NCI-H146 treated with DMSO at 0.1 percent for 48 hours (cell line): Measurements from ENCODE around the gene PXMP4.

Experiments
- DNase-seq: peaks from one replicate; lab custom pipeline; 2025; ENCODE audit not compliant: unreplicated experiment; lab: John Stamatoyannopoulos, UW

PXMP4 gene

GRCh38 chr20:33656783-33657703 lies 63.1 kb downstream of the PXMP4 start:
- DNase-seq, result no peak

DNA sequence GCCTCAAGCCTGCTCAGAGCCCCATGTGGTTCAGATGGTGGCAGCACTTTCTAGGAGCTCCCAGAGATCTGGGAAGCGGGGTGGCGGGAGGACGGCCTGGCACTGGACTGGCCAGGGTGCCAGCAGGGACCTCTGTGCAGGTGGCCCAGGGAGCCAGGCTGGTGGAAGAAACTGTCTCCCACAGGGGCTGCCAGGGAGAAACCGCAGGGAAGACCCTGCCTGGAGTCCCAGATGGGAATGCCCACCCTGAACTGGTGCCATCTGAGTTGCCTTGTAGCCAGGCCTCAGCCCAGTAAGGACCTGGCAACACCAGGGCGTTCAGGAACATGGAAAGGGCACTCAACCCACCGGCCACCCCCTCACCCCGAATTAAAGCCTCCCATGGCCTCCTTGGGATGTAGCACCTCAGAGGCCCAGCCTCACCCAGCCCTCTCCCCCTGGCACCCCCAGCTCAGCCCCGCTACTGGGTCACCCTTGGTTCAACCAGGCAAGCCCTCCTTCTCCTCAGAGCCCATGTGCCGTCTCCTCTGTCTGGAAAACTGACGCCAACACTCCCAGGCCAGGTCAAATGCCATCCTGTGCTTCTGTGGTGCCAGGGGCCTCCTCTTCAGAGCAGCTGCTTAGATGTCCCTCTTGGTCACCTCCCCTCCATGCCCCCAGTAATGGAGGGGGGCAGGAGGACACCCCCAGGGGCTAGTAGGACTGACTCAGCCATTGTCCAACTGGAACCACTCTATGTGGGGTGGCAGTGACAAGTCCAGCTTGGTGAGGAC lies 63.9 kb downstream of the PXMP4 start:
- no peak for DNase-seq

GRCh38 chr20:33655164-33655563 lies 64.9 kb downstream of the PXMP4 start:
- DNase-seq, result no peak

- no peak for DNase-seq
Measured at GRCh38 chr20:33654680-33655161, 65.4 kb downstream of the PXMP4 start.

DNA sequence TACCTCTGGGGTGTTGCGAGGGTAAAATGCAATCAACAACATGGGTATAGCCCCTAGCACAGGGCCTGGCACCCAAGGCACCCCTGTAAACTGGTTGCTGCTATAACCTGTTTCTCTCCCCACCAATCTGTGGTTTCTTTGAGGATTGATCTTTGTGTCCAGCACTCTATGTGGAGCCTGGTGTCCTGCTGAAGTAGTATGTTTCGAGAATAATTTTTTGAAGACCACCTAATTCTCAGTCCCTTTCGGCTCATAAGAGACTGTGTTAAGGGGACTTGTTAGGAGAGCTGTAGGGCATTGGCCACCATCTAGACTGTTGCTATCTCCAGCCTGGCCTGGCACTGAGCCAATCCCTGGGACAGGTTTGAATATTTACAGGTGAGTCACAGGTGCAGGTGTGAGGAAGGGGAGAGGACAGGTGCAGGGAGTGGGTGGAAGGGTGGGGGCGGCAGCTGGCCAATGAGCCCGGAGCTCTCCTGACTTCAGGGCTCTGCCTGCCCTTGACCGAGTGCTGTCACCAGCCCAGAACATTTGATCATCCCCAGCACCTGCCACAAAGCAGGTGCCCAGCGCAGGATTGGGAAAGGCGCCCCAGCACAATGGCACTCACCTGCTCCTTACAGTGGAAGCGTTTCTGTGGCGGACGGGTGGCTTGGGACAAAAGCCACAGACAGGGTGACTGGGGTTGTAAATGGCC lies 66.1 kb downstream of the PXMP4 start:
- DNase-seq, result peak; percentile 99

- peak; percentile 68 for DNase-seq
Measured at GRCh38 chr20:33653218-33653899, 66.8 kb downstream of the PXMP4 start.
